HCT116 (cell line): Measurements from ENCODE around the gene KRTAP12-1.

Experiments
- CTCF ChIP-seq, 3 experiments: fragments of 200-600 bp in 1 of 3; sonication (generic) in 1 of 3; IDR thresholded peaks in 2 of 3; conservative IDR thresholded peaks in 1 of 3; 2 replicates each; pipeline ENCODE4 v1.5.1; 2012 to 2017; ENCODE audit warnings: low read depth in 2 of 3, low read length in 2 of 3, antibody characterized with exemption in 1 of 3, borderline replicate concordance in 1 of 3, control low read depth in 1 of 3, mild to moderate bottlenecking in 1 of 3, mixed read lengths in 1 of 3, mixed run types in 1 of 3, moderate library complexity in 1 of 3; ENCODE audit not compliant: insufficient read depth in 1 of 3
- EZH2 ChIP-seq: fragments of 200-600 bp; sonication (generic); IDR thresholded peaks from 2 replicates; pipeline ENCODE4 v1.6.1; 2017; ENCODE audit warnings: antibody characterized with exemption, mixed run types
- EZH2phosphoT487 ChIP-seq: fragments of 200-600 bp; IDR thresholded peaks from 2 replicates; pipeline ENCODE4 v1.6.1; 2018; ENCODE audit warnings: antibody characterized with exemption, borderline replicate concordance
- FOSL1 ChIP-seq: IDR thresholded peaks from 2 replicates; pipeline ENCODE4 v1.6.1; 2012; ENCODE audit warnings: low read depth
- JUND ChIP-seq: IDR thresholded peaks from 2 replicates; pipeline ENCODE4 v1.6.1; 2012
- POLR2A ChIP-seq: IDR thresholded peaks from 2 replicates; pipeline ENCODE4 v1.7.0; 2011; ENCODE audit warnings: borderline replicate concordance; ENCODE audit not compliant: insufficient read depth, insufficient read length; ENCODE audit errors: extremely low read depth
- POLR2AphosphoS5 ChIP-seq: IDR thresholded peaks from 2 replicates; pipeline ENCODE4 v1.6.1; 2011; ENCODE audit warnings: mild to moderate bottlenecking, low read depth, low read length, moderate library complexity
- SRF ChIP-seq: IDR thresholded peaks from 2 replicates; pipeline ENCODE4 v1.6.1; 2012; ENCODE audit warnings: low read depth
- ZFX ChIP-seq: fragments of 450-650 bp; IDR thresholded peaks from 2 replicates; pipeline ENCODE4 v1.6.1; 2017
- ZNF274 ChIP-seq: fragments of 200-500 bp; sonication (Bioruptor generic); IDR thresholded peaks from 2 replicates; pipeline ENCODE4 v1.6.1; 2014; ENCODE audit warnings: mild to moderate bottlenecking, low read depth, low read length, inconsistent platforms

GRCh38 chr21:44658541-44658910, 23.4 kb downstream of the KRTAP12-1 start:
- no peak for TF ChIP-seq ZNF274
- no peak for TF ChIP-seq POLR2AphosphoS5
- TF ChIP-seq CTCF (IDR thresholded peaks at IDR 0.05 in 2 of 3, conservative IDR thresholded peaks at IDR 0.05 in 1 of 3; ENCODE audit: borderline replicate concordance in 1 of 3, insufficient read depth in 1 of 3, low read depth in 2 of 3, low read length in 2 of 3) = no peak
- no peak for TF ChIP-seq EZH2phosphoT487
- TF ChIP-seq POLR2A = no peak
- no peak for TF ChIP-seq JUND
- no peak for TF ChIP-seq EZH2
- no peak for TF ChIP-seq FOSL1
- TF ChIP-seq ZFX = no peak
- no peak for TF ChIP-seq SRF
